Panc1 (cell line): Measurements from ENCODE around the gene SCN9A. TPM values are rescaled to one million over a fixed set of nuclear protein-coding genes. Genes with fewer than 3 reads are reported as not detected.

Experiments used
- ATAC-seq: fragments of 200-7000 bp; cut with Tn5 transposase; 2 replicates; pipeline ENCODE4 v1.9.1; 2020; ENCODE audit warnings: mild to moderate bottlenecking, moderate library complexity
- BruUV-seq: library from RNA; stranded (reverse); fragments of 400-500 nt; replicated peaks from 2 replicates; lab custom pipeline; 2021; lab: Mats Ljungman, UMichigan
- CTCF ChIA-PET: fragments of 300-600 bp; sonication (Branson Sonifier 250); formaldehyde crosslinking; loops from one replicate; lab custom pipeline; 2022; ENCODE audit warnings: antibody characterized with exemption; lab: Charles Lee
- POLR2A ChIA-PET: fragments of 300-600 bp; sonication (Branson Sonifier 250); formaldehyde crosslinking; loops from one replicate; lab custom pipeline; 2022; ENCODE audit warnings: antibody characterized with exemption; lab: Charles Lee
- DNase-seq: peaks from one replicate; pipeline ENCODE4 v3.0.0-alpha.2; 2010; ENCODE audit warnings: low read depth, low spot score
- H3K27ac ChIP-seq: 2 replicates; pipeline ENCODE4 v1.5.1; 2011; ENCODE audit warnings: mild to moderate bottlenecking, low read length, inconsistent platforms
- H3K27me3 ChIP-seq: fragments of 200-500 bp; sonication (Bioruptor generic); 2 replicates; pipeline ENCODE4 v1.6.0; 2014; ENCODE audit warnings: low read length, inconsistent platforms; ENCODE audit not compliant: control insufficient read depth, insufficient read depth
- H3K36me3 ChIP-seq: fragments of 200-500 bp; sonication (Bioruptor generic); 2 replicates; pipeline ENCODE4 v1.5.1; 2014; ENCODE audit warnings: inconsistent platforms, mild to moderate bottlenecking, low read length, moderate library complexity; ENCODE audit not compliant: control insufficient read depth, insufficient read depth
- H3K4me1 ChIP-seq: 2 replicates; pipeline ENCODE4 v1.5.1; 2011; ENCODE audit warnings: inconsistent platforms, mild to moderate bottlenecking, low read length, moderate library complexity; ENCODE audit not compliant: control insufficient read depth, insufficient read depth
- H3K4me3 ChIP-seq, 2 experiments: 2 replicates each; pipeline ENCODE4 v1.5.1; 2011 to 2012; ENCODE audit warnings: low read depth in 2 of 2, low read length in 2 of 2, mild to moderate bottlenecking in 2 of 2, inconsistent platforms in 1 of 2, moderate library complexity in 1 of 2
- H3K9me3 ChIP-seq: fragments of 200-500 bp; sonication (Bioruptor generic); 2 replicates; pipeline ENCODE4 v1.5.1; 2014; ENCODE audit warnings: low read depth, mild to moderate bottlenecking, inconsistent platforms, low read length, moderate library complexity; ENCODE audit not compliant: control insufficient read depth, insufficient read depth
- CTCF ChIP-seq: fragments of 450-650 bp; IDR thresholded peaks from 2 replicates; pipeline ENCODE4 v1.5.1; 2017; ENCODE audit warnings: mild to moderate bottlenecking
- POLR2AphosphoS5 ChIP-seq: IDR thresholded peaks from 2 replicates; pipeline ENCODE4 v1.6.1; 2012; ENCODE audit warnings: mild to moderate bottlenecking, low read depth, low read length, moderate library complexity
- REST ChIP-seq, 2 experiments: IDR thresholded peaks; 2 replicates each; pipeline ENCODE4 v1.6.1; 2011 to 2012; ENCODE audit warnings: low read depth in 2 of 2, control low read depth in 1 of 2, low read length in 1 of 2, mild to moderate bottlenecking in 1 of 2, moderate library complexity in 1 of 2; ENCODE audit not compliant: insufficient read depth in 1 of 2
- SIN3A ChIP-seq: IDR thresholded peaks from 2 replicates; pipeline ENCODE4 v1.6.1; 2012; ENCODE audit warnings: low read depth, mild to moderate bottlenecking, low read length, moderate library complexity, borderline replicate concordance; ENCODE audit not compliant: insufficient read depth
- TCF7L2 ChIP-seq: IDR thresholded peaks from 2 replicates; pipeline ENCODE4 v1.6.1; 2011; ENCODE audit warnings: mild to moderate bottlenecking, low read depth, low read length, inconsistent platforms
- in situ Hi-C: cut with HindIII; loops from 2 replicates; pipeline ENCODE4 v1.10.0; 2016; ENCODE audit warnings: low sequenced_read_pairs, low pct_unique_long_range_greater_than_20kb
- intact Hi-C: fragments of 100-400 bp; cut with micrococcal nuclease; formaldehyde crosslinking; loops from one replicate; pipeline ENCODE4 v1.10.0; 2022; ENCODE audit not compliant: unreplicated experiment
- total RNA-seq: library from RNA; stranded (reverse); gene quantifications from one replicate; pipeline ENCODE4 v1.2.1, GENCODE V29; 2021; ENCODE audit not compliant: unreplicated experiment

Gene SCN9A
- total RNA-seq, 1 experiment from 2014 or later = 0.10 TPM

- no peak for DNase-seq
- ChIA-PET POLR2A (no interaction called here), CTCF (no interaction called here)
- BruUV-seq = no TSS peak
- H3K4me1 ChIP-seq = no peaks in the 10 kb centered on the region
- H3K36me3 ChIP-seq = no peaks in the 10 kb centered on the region
- no peak for ATAC-seq
- H3K27ac ChIP-seq = no peak overlapping the region
- H3K27me3 ChIP-seq = no peaks in the 10 kb centered on the region
- intact Hi-C loops = loop anchor here (10.0 kb wide), 1 partner anchor 344 kb away; no protein-coding TSS in a partner anchor
- in situ Hi-C loops = no loop called here
- TF ChIP-seq SIN3A (no peak), REST (IDR thresholded peaks at IDR 0.05; ENCODE audit: insufficient read depth in 1 of 2, low read depth in 2 of 2, low read length in 1 of 2) (no peak), POLR2AphosphoS5 (no peak), CTCF (no peak), TCF7L2 (no peak)
- H3K4me3 ChIP-seq = no peak overlapping the region
- no peaks in the 10 kb centered on the region for H3K9me3 ChIP-seq
Observed at GRCh38 chr2:166170356-166170755, 205.4 kb downstream of the SCN9A start.

GRCh38 chr2:166167449-166167848, 208.3 kb downstream of the SCN9A start:
- no peak for DNase-seq
- intact Hi-C loops (no loop called here), in situ Hi-C loops (no loop called here)
- ChIA-PET CTCF (no interaction called here), POLR2A (no interaction called here)
- H3K27ac ChIP-seq = no peak overlapping the region
- H3K27me3 ChIP-seq = no peaks in the 10 kb centered on the region
- TF ChIP-seq POLR2AphosphoS5 = no peak
- no peak overlapping the region for H3K4me3 ChIP-seq
- no peaks in the 10 kb centered on the region for H3K9me3 ChIP-seq
- H3K4me1 ChIP-seq = no peaks in the 10 kb centered on the region
- ATAC-seq = no peak
- H3K36me3 ChIP-seq = no peaks in the 10 kb centered on the region
- no TSS peak for BruUV-seq

- ChIA-PET POLR2A (no interaction called here), CTCF (no interaction called here)
- no peaks in the 10 kb centered on the region for H3K4me1 ChIP-seq
- H3K27me3 ChIP-seq = no peaks in the 10 kb centered on the region
- no peak for DNase-seq
- TF ChIP-seq REST (IDR thresholded peaks at IDR 0.05; ENCODE audit: insufficient read depth in 1 of 2, low read depth in 2 of 2, low read length in 1 of 2) = no peak
- TF ChIP-seq SIN3A = no peak
- TF ChIP-seq TCF7L2 = no peak
- no peak for TF ChIP-seq POLR2AphosphoS5
- no peak for TF ChIP-seq CTCF
- BruUV-seq = no TSS peak
- in situ Hi-C loops = no loop called here
- ATAC-seq = no peak
- no peak overlapping the region for H3K27ac ChIP-seq
- intact Hi-C loops = no loop called here
- no peak overlapping the region for H3K4me3 ChIP-seq
- no peaks in the 10 kb centered on the region for H3K36me3 ChIP-seq
- no peaks in the 10 kb centered on the region for H3K9me3 ChIP-seq
Observed at GRCh38 chr2:166163775-166164174, 212.0 kb downstream of the SCN9A start.
